Osteocyte (in vitro differentiated cells): ENCODE data around the gene VPS37C. TPM values are rescaled to one million over a fixed set of nuclear protein-coding genes. Genes with fewer than 3 reads are reported as not detected.

Source experiments
- DNase-seq: peaks from one replicate; pipeline ENCODE4 v3.0.0; 2021; ENCODE audit warnings: mixed read lengths; ENCODE audit not compliant: unreplicated experiment; ENCODE audit errors: extremely low spot score
- H3K27ac Mint-ChIP-seq: one replicate; pipeline ENCODE4 v1.8.0; 2021; ENCODE audit warnings: mild to moderate bottlenecking, mixed read lengths; ENCODE audit not compliant: unreplicated experiment
- H3K27me3 Mint-ChIP-seq: one replicate; pipeline ENCODE4 v1.8.0; 2021; ENCODE audit warnings: mixed read lengths; ENCODE audit not compliant: unreplicated experiment
- H3K36me3 Mint-ChIP-seq: one replicate; pipeline ENCODE4 v1.8.0; 2021; ENCODE audit warnings: mixed read lengths; ENCODE audit not compliant: unreplicated experiment
- H3K4me1 Mint-ChIP-seq: one replicate; pipeline ENCODE4 v1.8.0; 2021; ENCODE audit warnings: mixed read lengths; ENCODE audit not compliant: unreplicated experiment
- H3K4me3 Mint-ChIP-seq: one replicate; pipeline ENCODE4 v1.8.0; 2021; ENCODE audit warnings: mild to moderate bottlenecking, moderate library complexity, mixed read lengths; ENCODE audit not compliant: unreplicated experiment
- H3K9me3 Mint-ChIP-seq: one replicate; pipeline ENCODE4 v1.8.0; 2021; ENCODE audit warnings: mixed read lengths; ENCODE audit not compliant: unreplicated experiment
- total RNA-seq: library from RNA; stranded (reverse); gene quantifications from 2 replicates; pipeline ENCODE4 v1.2.1, GENCODE V29; 2021
- TF ChIP-seq, protein P1 (sequence below): fragments of 200-600 bp; sonication (generic); IDR thresholded peaks from 2 replicates; pipeline ENCODE4 v1.5.0; 2021; ENCODE audit warnings: antibody characterized with exemption, mild to moderate bottlenecking, moderate library complexity

VPS37C gene
- total RNA-seq, 1 donor from 2014 or later = 21.2 TPM

GRCh38 chr11:61198948-61199523, 37.8 kb upstream of the VPS37C start:
- Mint-ChIP-seq H3K27ac (no peak overlapping the region), H3K36me3 (no peaks in the 10 kb centered on the region), H3K4me1 (no peaks in the 10 kb centered on the region), H3K27me3 (peaks cover 67% of the 10 kb centered on the region), H3K9me3 (no peaks in the 10 kb centered on the region), H3K4me3 (no peak overlapping the region)
- TF ChIP-seq, protein P1, sequence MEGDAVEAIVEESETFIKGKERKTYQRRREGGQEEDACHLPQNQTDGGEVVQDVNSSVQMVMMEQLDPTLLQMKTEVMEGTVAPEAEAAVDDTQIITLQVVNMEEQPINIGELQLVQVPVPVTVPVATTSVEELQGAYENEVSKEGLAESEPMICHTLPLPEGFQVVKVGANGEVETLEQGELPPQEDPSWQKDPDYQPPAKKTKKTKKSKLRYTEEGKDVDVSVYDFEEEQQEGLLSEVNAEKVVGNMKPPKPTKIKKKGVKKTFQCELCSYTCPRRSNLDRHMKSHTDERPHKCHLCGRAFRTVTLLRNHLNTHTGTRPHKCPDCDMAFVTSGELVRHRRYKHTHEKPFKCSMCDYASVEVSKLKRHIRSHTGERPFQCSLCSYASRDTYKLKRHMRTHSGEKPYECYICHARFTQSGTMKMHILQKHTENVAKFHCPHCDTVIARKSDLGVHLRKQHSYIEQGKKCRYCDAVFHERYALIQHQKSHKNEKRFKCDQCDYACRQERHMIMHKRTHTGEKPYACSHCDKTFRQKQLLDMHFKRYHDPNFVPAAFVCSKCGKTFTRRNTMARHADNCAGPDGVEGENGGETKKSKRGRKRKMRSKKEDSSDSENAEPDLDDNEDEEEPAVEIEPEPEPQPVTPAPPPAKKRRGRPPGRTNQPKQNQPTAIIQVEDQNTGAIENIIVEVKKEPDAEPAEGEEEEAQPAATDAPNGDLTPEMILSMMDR = no peak
- DNase-seq = no peak

- H3K36me3 Mint-ChIP-seq = no peaks in the 10 kb centered on the region
- no peak overlapping the region for H3K4me3 Mint-ChIP-seq
- TF ChIP-seq, protein P1 = no peak
- H3K9me3 Mint-ChIP-seq = no peaks in the 10 kb centered on the region
- no peaks in the 10 kb centered on the region for H3K4me1 Mint-ChIP-seq
- H3K27ac Mint-ChIP-seq = no peak overlapping the region
- H3K27me3 Mint-ChIP-seq = peaks cover 67% of the 10 kb centered on the region
- no peak for DNase-seq
Observed at GRCh38 chr11:61198361-61198760, 37.1 kb upstream of the VPS37C start.

DNA sequence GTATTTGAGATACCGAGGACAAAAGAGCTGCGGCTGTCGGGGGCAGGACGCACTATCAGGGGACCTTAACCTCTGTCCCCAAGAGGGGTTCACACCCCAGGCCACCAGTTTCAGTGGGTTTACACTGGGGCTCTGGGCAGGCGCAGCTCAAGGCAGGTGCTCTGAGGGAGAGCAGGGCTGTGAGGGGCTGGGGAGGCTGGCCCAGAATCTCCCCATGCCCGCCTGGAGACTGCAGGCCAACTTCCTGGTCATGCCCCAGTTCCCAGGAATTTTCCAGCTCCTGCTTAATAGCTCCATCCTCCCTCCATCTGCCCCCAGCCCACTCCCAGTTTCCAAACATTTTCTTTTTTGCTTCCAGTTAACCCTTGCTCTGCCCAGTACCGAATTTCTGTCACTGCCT, 34.5 kb upstream of the VPS37C start:
- TF ChIP-seq, protein P1 = no peak
- Mint-ChIP-seq H3K36me3 (no peaks in the 10 kb centered on the region), H3K4me3 (no peak overlapping the region), H3K4me1 (no peaks in the 10 kb centered on the region), H3K9me3 (no peaks in the 10 kb centered on the region), H3K27me3 (peaks cover 60% of the 10 kb centered on the region), H3K27ac (no peak overlapping the region)
- no peak for DNase-seq

- no peak overlapping the region for H3K4me3 Mint-ChIP-seq
- no peaks in the 10 kb centered on the region for H3K36me3 Mint-ChIP-seq
- H3K27me3 Mint-ChIP-seq = peaks cover 54% of the 10 kb centered on the region
- H3K27ac Mint-ChIP-seq = no peak overlapping the region
- H3K4me1 Mint-ChIP-seq = no peaks in the 10 kb centered on the region
- TF ChIP-seq, protein P1 = no peak
- H3K9me3 Mint-ChIP-seq = no peaks in the 10 kb centered on the region
- no peak for DNase-seq
Observed at GRCh38 chr11:61194981-61195695, 33.9 kb upstream of the VPS37C start.

DNA sequence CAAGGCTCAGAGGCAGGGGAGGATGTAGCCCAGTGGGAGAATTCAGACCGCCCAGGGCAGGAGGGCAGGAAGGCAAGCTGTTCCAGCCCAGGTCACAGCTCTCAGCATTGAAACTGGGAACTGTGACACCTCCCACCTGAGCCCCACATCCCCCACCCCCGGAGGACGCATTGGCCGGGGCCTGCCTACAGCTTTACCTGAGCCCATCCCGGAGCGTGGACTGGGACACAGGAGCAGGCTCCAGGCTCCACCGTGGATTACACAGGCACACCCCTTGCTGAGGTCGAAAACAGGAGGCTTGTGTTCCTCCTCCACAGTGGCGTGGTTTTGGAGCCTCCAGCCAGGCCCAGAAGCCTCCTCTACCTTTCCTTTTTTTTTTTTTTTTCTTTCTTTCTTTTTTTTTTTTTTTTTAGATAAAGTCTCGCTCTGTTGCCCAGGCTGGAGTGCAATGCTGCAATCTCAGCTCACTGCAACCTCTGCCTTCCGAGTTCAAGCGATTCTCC, 33.0 kb upstream of the VPS37C start:
- TF ChIP-seq, protein P1 = no peak
- Mint-ChIP-seq H3K27ac (no peak overlapping the region), H3K36me3 (no peaks in the 10 kb centered on the region), H3K27me3 (peaks cover 57% of the 10 kb centered on the region), H3K9me3 (no peaks in the 10 kb centered on the region), H3K4me3 (no peak overlapping the region), H3K4me1 (no peaks in the 10 kb centered on the region)
- no peak for DNase-seq
